Common myeloid progenitor, CD34-positive (primary cell): ENCODE measurements around the gene NPAS3.

Experiments used
- CTCF ChIA-PET: fragments of 350-600 bp; sonication (Branson Sonifier 250); formaldehyde crosslinking; loops from one replicate; lab custom pipeline; 2021; ENCODE audit warnings: antibody characterized with exemption; lab: Charles Lee
- POLR2A ChIA-PET: fragments of 350-600 bp; sonication (Branson Sonifier 250); formaldehyde crosslinking; loops from one replicate; lab custom pipeline; 2021; ENCODE audit warnings: antibody characterized with exemption; lab: Charles Lee
- DNase-seq, 3 donors: peaks; one replicate each; pipeline versions ENCODE4 v3.0.0 to v3.0.0-alpha.2; 2013
- H3K27ac ChIP-seq, 2 experiments: 1 replicate in 1 of 2; 2 replicates in 1 of 2; pipeline ENCODE4 v1.7.0; 2013; ENCODE audit warnings: inconsistent platforms in 2 of 2, low read length in 2 of 2, mild to moderate bottlenecking in 2 of 2, low read depth in 1 of 2, moderate library complexity in 1 of 2; ENCODE audit not compliant: severe bottlenecking in 2 of 2, insufficient read depth in 1 of 2, poor library complexity in 1 of 2
- H3K27me3 ChIP-seq, 5 experiments: replicated peaks in 2 of 5; 1 replicate in 3 of 5; 2 replicates in 2 of 5; pipeline versions ENCODE4 v1.6.1 to v1.7.0; 2013; ENCODE audit warnings: low read length in 4 of 5, mild to moderate bottlenecking in 2 of 5, moderate library complexity in 2 of 5, inconsistent platforms in 1 of 5; ENCODE audit not compliant: insufficient read depth in 5 of 5, control insufficient read depth in 4 of 5
- H3K36me3 ChIP-seq, 4 experiments: 1 replicate in 2 of 4; 2 replicates in 2 of 4; pipeline versions ENCODE4 v1.6.1 to v1.7.0; 2013; ENCODE audit warnings: low read length in 3 of 4, control low read depth in 1 of 4, mild to moderate bottlenecking in 1 of 4; ENCODE audit not compliant: control insufficient read depth in 4 of 4, insufficient read depth in 4 of 4
- H3K4me1 ChIP-seq, 4 experiments: 1 replicate in 3 of 4; 2 replicates in 1 of 4; pipeline versions ENCODE4 v1.6.1 to v1.7.1; 2013; ENCODE audit warnings: low read length in 3 of 4, mild to moderate bottlenecking in 3 of 4, control low read depth in 1 of 4, inconsistent platforms in 1 of 4, moderate library complexity in 1 of 4; ENCODE audit not compliant: control insufficient read depth in 4 of 4, insufficient read depth in 4 of 4; ENCODE audit errors: control extremely low read depth in 1 of 4
- H3K4me3 ChIP-seq, 7 experiments: 1 replicate in 4 of 7; 2 replicates in 3 of 7; pipeline versions ENCODE4 v1.5.1 to v1.7.0; 2013; ENCODE audit warnings: mild to moderate bottlenecking in 7 of 7, low read length in 6 of 7, moderate library complexity in 6 of 7, inconsistent platforms in 2 of 7, low read depth in 2 of 7, control low read depth in 1 of 7; ENCODE audit not compliant: insufficient read depth in 4 of 7, control insufficient read depth in 1 of 7; ENCODE audit errors: extremely low read depth in 1 of 7
- H3K9me3 ChIP-seq, 5 experiments: 1 replicate in 4 of 5; 2 replicates in 1 of 5; pipeline versions ENCODE4 v1.6.1 to v1.7.1; 2013; ENCODE audit warnings: low read length in 4 of 5, mild to moderate bottlenecking in 2 of 5, inconsistent platforms in 1 of 5, low read depth in 1 of 5, moderate library complexity in 1 of 5; ENCODE audit not compliant: control insufficient read depth in 4 of 5, insufficient read depth in 2 of 5; ENCODE audit errors: control extremely low read depth in 1 of 5
- WGBS: methylation state at CpG from one replicate; pipeline ENCODE4 v1.1.5; 2013; ENCODE audit not compliant: insufficient coverage; 5-methylcytosine and 5-hydroxymethylcytosine counted together

The NPAS3 gene

GRCh38 chr14:33564774-33565630, 626.3 kb downstream of the NPAS3 start:
- CTCF ChIA-PET, result interaction anchor here (1.0 kb wide), 1 partner anchor 10 kb away, joined by 4 read pairs; no protein-coding TSS in a partner anchor

GRCh38 chr14:33566082-33566481, 627.4 kb downstream of the NPAS3 start:
- Histone ChIP-seq H3K27me3 (no peaks in the 10 kb centered on the region), H3K4me3 (no peak overlapping the region), H3K36me3 (no peaks in the 10 kb centered on the region), H3K27ac (no peak overlapping the region), H3K9me3 (no peaks in the 10 kb centered on the region), H3K4me1 (peaks cover 7 to 18% (median 8%) of the 10 kb centered on the region in 4 experiments)
- WGBS, result 87% methylated on average over 5 of the region's 9 CpGs
- POLR2A ChIA-PET, result no interaction called here
- CTCF ChIA-PET, result no interaction called here
- peak in 1 of 3 donors; percentile 13 for DNase-seq

More at GRCh38 chr14:33564774-33565630, 626.3 kb downstream of the NPAS3 start:
- no CpG with 5 or more reads among the region's 3 CpGs for WGBS
- POLR2A ChIA-PET, result no interaction called here
- Histone ChIP-seq H3K4me1 (peaks cover 4 to 15% (median 7%) of the 10 kb centered on the region in 4 experiments), H3K36me3 (no peaks in the 10 kb centered on the region), H3K27ac (peak overlapping the region in 1 of 2 experiments; percentile 35), H3K9me3 (no peaks in the 10 kb centered on the region), H3K4me3 (peak overlapping the region in 1 of 7 experiments; percentile 3), H3K27me3 (no peaks in the 10 kb centered on the region)
- peak; percentile 76 to 96 (median 94) for DNase-seq

DNA sequence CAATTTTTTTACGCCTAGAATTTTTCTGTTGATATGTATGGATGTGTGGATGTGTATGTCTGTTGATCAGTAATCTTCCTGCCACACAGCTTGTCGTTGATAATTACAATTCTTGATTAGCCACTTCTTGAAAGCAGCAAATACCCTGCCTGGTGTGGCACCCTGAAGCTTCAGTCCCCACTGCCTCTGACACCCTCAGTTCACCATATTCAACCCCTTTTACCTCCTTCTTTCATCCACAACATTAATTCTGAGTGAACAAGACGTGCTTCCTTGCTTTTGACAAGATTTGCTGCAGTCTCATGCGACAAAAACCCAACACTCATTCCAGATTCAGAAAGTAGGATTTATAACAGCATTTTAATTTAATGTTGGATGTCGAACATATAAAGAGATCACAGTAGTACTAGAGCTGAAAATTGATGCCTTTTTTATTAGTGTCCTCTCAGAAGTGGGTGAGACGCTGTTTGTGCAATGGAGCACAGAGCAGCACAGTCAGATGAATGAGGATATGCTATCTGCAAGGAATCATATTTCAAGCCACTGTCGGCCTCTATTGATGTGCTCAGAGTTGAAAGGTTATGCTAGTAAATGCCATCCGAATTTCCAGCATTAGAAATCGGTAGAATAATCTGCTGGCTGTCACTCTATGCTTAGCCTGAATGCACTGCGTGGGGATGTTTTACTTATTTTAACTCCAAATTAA, 628.5 kb downstream of the NPAS3 start:
- Histone ChIP-seq H3K4me3 (no peak overlapping the region), H3K4me1 (peaks cover 7 to 18% (median 8%) of the 10 kb centered on the region in 4 experiments), H3K27ac (no peak overlapping the region), H3K36me3 (no peaks in the 10 kb centered on the region), H3K9me3 (no peaks in the 10 kb centered on the region), H3K27me3 (no peaks in the 10 kb centered on the region)
- no peak for DNase-seq
- ChIA-PET CTCF (no interaction called here), POLR2A (no interaction called here)
- 98% methylated on average over 4 of the region's 10 CpGs for WGBS

DNA sequence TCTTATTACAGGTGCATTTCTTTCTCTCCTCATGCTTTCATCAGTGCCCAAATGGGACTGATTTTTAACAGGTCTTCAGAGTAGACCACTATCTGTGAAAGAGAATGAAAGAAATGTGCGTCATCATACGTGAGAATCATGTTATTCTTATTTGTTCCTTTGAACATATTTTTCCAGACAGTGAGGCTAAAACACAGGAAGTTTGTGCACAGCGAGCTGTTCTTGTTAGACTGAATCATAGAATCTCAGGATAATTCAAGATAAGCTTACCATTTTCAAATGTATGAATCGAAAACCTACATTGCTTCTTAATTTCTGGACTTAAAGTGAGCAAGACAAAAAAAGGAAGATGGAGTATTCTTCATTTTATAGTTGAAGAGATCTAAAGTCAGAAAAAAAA, 629.1 kb downstream of the NPAS3 start:
- H3K27ac ChIP-seq, result no peak overlapping the region
- H3K4me3 ChIP-seq, result no peak overlapping the region
- POLR2A ChIA-PET, result interaction anchor here (0.6 kb wide), 1 partner anchor 1569 kb away, joined by 3 read pairs; no protein-coding TSS in a partner anchor
- peaks cover 7 to 18% (median 8%) of the 10 kb centered on the region in 4 experiments for H3K4me1 ChIP-seq
- DNase-seq, result no peak
- no peaks in the 10 kb centered on the region for H3K9me3 ChIP-seq
- H3K27me3 ChIP-seq, result no peaks in the 10 kb centered on the region
- CTCF ChIA-PET, result no interaction called here
- 100% methylated on average over 1 of the region's 4 CpGs for WGBS
- H3K36me3 ChIP-seq, result no peaks in the 10 kb centered on the region

- DNase-seq, result no peak
- Histone ChIP-seq H3K36me3 (no peaks in the 10 kb centered on the region), H3K27ac (no peak overlapping the region), H3K27me3 (no peaks in the 10 kb centered on the region), H3K9me3 (no peaks in the 10 kb centered on the region), H3K4me3 (no peak overlapping the region), H3K4me1 (peaks cover 7 to 18% (median 8%) of the 10 kb centered on the region in 4 experiments)
- POLR2A ChIA-PET, result no interaction called here
- CTCF ChIA-PET, result no interaction called here
- WGBS, result no CpG with 5 or more reads among the region's 3 CpGs
Measured at GRCh38 chr14:33568935-33569579, 630.4 kb downstream of the NPAS3 start.

DNA sequence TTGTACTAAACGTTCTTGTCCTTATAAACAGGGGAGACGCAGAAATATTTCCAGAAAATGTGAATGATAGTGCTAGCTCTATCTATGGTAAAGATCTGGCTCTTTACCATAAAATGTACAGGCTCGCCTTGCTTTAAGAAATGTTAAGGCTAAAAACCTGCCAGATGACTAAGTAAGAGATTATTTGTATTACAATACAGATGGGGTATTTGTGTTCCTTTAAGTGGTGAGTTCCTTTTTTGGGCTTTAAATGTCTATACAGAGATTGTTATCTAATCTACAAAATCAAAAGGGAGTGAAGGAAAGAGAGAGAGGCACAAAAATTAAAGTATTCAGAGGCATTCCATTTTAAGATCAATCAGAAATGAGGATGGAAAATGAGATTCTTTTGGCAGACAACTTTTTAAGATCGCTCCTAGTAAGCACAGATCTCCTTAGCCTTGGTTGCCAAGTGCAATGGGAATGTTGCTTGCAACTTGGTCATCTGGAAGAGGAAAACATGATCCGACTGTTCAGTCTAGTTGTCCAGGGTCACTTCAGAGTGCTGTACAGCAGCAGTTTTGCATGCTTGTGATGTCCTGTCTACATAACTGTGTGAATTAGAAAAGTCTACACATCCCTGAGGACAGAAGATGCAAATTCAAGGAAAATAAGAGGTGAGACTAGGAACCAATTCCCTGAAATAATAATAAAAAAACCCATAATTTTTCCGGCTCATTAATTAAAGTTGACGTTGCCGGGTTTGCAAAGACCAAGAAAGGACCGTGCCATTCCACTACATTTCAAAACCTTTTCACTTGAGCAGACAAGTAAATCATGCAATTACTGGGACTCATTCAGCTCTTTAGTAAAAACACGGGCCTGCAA, 631.4 kb downstream of the NPAS3 start:
- no peaks in the 10 kb centered on the region for H3K9me3 ChIP-seq
- no peak overlapping the region for H3K27ac ChIP-seq
- H3K36me3 ChIP-seq, result no peaks in the 10 kb centered on the region
- H3K27me3 ChIP-seq, result no peaks in the 10 kb centered on the region
- CTCF ChIA-PET, result no interaction called here
- DNase-seq, result no peak
- WGBS, result 100% methylated on average over 3 of the region's 10 CpGs
- peaks cover 0 to 9% (median 4%) of the 10 kb centered on the region in 4 experiments for H3K4me1 ChIP-seq
- POLR2A ChIA-PET, result no interaction called here
- no peak overlapping the region for H3K4me3 ChIP-seq
